ENCODE data around the gene IRAK1BP1.
"Not testable (repeated sequence)": the region's sequence is repeated elsewhere in the genome, so short reads cannot be mapped to it uniquely, and the experiment has no call there.

The IRAK1BP1 gene

DNA sequence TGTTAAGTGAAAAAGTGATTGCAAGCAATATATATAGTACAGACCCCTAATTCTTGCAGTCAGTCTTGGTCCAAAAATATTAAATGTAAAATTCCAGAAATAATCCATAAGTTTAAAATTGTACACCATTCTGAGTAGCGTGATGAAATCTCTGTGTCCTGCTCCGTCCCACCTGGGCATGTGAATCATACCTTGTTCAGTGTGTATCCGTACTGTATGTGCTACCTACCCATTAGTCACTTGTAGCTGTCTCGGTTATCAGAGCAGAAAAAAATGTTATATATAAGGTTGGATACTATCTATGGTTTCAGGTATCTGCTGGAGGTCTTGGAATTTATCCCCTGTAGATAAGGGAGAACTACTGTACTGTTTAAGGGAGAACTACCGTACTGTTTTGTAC is 16.3 kb downstream of the IRAK1BP1 start:
- H3K4me3 ChIP-seq (ENCODE audit: low read depth, low read length), result no peak overlapping the region

DNA sequence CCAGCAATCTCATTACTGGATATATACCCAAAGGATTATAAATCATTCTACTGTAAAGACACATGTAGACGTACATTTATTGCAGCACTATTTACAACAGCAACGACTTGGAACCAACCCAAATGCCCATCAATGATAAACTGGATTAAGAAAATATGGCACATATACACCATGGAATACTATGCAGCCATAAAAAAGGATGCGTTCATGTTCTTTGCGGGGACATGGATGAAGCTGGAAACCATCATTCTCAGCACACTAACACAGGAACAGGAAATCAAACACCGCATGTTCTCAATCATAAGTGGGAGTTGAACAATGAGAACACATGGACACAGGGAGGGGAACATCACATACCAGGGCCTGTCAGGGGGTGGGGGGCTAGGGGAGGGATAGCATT is 22.6 kb downstream of the IRAK1BP1 start:
- not testable (repeated sequence) for H3K4me3 ChIP-seq (ENCODE audit: low read depth, low read length)

DNA sequence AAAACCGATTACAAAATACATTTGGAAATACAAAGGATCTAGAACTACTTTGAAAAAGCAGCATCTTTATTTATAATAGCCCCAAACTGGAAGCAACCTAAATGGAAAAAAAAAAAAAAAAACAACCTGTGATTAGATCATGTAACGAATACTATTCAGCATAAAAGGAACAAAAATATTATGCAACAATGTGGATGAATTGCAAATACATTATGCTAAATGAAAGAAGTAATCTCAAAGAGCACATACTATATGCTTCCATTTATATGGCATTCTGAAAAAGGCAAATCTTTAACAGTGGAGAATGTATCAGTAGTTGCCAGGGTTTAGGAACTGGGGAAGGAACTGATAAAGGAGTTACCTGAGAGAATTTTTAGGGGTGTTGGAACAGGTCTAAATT is 28.9 kb downstream of the IRAK1BP1 start:
- H3K4me3 ChIP-seq (ENCODE audit: low read depth, low read length), result no peak overlapping the region

- H3K4me3 ChIP-seq (ENCODE audit: low read depth, low read length), result no peak overlapping the region
Observed at GRCh38 chr6:78908621-78909020, 41.3 kb downstream of the IRAK1BP1 start.

- H3K4me3 ChIP-seq (ENCODE audit: low read depth, low read length), result no peak overlapping the region
Observed at GRCh38 chr6:78909391-78909790, 42.0 kb downstream of the IRAK1BP1 start.

DNA sequence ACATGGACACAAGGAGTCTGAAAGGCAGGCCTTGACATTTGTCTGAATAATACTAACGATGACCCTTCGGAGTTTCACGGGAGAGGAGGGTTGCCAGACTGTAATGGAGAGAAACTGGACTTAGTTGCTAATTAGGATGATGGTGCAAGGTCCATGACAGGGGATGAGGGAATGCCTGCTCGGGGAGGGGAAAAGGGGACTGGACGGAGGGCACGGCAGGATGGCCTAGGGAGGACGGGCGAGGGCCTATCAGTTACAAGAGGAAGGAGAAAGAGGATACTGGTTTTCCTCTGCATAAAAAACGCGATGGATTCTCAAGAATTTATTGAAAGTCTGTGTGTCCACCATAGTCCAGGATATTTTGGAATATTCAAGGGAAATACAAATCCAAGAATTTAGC is 42.7 kb downstream of the IRAK1BP1 start:
- H3K4me3 ChIP-seq (ENCODE audit: low read depth, low read length), result peak overlapping the region; percentile 62

GRCh38 chr6:78910591-78911171 is 43.3 kb downstream of the IRAK1BP1 start:
- peak overlapping the region; percentile 62 for H3K4me3 ChIP-seq (ENCODE audit: low read depth, low read length)

DNA sequence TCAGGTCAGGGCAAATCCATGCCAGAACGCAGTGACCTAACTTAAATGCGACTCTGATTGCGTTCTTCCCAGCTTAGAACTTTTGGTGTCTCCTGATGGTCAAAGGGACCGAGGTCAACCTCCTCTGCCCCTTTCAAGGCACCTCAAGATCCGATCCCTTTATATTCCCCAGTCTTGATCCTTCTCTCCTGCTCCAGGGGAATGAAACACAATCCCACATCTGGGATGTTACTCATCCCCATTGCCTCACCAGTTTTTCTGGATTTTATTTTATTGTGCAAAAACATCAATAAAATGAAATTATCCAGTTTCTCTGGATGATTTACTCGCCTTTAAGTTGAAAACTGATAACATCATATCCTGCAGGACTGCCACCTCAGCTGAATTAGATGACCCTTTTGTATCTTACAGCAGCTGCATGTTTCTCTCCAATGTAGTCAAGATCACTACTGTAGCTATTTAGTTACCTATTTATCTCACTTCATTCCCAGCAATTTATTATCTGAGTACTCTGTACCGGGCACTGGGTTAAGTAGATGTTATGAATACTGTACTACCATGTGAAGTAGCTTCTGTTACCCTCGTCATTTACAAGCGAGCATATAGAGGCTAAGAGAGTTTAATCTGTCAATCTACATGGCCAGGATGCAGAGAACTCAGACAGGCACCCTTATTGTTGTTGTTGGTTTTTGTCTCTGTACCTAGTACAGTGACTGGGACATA is 44.0 kb downstream of the IRAK1BP1 start:
- peak overlapping the region; percentile 62 for H3K4me3 ChIP-seq (ENCODE audit: low read depth, low read length)

DNA sequence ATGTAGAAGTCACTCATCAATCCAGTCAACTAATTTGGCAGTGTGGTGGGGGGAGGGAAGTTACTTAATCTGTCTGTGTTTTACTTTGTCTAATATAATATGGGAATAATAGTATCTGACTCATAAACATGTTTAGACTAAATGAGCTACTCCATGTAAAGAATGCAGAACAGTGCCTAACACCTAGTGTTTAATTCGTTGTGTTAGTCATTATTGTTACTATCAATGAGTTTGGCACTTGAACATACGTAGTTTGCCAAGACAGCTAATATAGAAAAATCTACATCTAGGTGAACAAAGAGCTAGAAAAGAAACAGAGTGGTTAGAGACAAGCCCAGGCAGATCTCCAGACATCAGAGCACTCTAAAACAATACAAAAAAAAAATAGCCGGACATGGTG is 49.1 kb downstream of the IRAK1BP1 start:
- no peak overlapping the region for H3K4me3 ChIP-seq (ENCODE audit: low read depth, low read length)

DNA sequence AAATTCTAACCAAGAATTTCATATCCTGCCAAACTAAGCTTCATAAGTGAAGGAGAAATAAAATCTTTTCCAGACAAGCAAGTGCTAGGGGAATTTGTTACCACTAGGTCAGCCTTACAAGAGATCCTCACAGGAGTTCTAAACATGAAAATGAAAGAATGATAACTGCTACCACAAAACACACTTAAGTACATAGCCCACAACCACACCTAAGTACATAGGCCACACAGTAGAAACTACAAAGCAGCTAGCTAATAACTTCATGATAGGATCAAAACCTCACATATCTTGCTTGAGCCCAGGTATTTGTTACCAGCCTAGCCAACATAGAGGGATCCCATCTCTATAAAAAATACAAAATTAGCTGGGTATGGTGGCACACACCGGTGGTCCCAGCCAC is 50.4 kb downstream of the IRAK1BP1 start:
- H3K4me3 ChIP-seq (ENCODE audit: low read depth, low read length), result no peak overlapping the region

DNA sequence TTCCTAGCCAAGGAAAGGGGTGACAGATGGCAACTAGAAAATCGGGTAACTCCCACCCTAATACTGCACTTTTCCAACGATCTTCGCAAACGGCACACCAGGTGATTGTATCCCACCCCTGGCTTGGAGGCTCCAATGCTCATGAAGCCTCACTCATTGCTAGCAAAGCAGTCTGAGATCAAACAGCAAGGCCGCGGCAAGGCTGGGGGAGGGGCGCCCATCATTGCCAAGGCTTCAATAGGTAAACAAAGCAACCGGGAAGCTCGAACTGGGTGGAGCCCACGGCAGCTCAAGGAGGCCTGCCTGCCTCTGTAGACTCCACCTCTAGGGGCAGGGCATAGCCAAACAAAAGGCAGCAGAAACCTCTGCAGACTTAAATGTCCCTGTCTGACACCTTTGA is 53.8 kb downstream of the IRAK1BP1 start:
- not testable (repeated sequence) for H3K4me3 ChIP-seq (ENCODE audit: low read depth, low read length)

GRCh38 chr6:78925317-78925716 is 58.0 kb downstream of the IRAK1BP1 start:
- no peak overlapping the region for H3K4me3 ChIP-seq (ENCODE audit: low read depth, low read length)

- no peak overlapping the region for H3K4me3 ChIP-seq (ENCODE audit: low read depth, low read length)
Observed at GRCh38 chr6:78935553-78935952, 68.2 kb downstream of the IRAK1BP1 start.

DNA sequence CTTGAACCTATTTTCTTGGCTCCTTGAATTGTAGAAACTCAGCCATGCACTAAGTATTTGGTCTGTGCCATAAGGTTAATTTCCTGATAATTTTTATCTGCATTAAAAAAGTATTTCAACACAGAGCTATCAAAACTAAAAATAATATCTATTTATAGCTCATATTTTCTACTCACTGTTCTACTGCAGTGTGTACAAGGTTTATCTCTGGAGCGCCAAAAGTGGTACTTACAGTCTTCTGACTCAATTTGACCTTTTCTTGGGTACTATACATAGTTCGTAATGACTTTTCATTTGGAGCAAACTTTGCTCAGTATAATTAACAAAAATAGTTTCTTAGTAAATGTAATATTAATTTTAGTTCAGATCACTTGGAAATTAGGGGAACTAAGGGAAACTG is 69.2 kb downstream of the IRAK1BP1 start:
- H3K4me3 ChIP-seq (ENCODE audit: low read depth, low read length), result no peak overlapping the region

DNA sequence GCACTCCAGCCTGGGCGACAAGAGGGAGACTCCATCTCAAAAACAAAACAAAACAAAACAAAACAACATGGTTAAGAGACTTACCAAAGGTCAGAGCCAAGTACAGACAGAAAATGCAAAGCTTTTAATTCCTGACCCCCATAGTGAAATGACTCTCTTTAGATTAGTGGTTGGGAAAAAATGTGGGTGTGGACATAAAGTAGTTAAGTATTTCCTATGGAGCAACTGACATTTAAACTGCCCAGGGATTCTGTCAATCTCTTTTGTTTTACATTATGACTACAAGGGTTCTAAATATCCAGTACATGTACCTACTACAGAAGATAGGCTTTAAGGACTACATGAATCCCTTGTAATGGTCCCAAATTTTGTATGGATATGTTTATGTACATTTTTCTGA is 75.1 kb downstream of the IRAK1BP1 start:
- H3K4me3 ChIP-seq (ENCODE audit: low read depth, low read length), result no peak overlapping the region

DNA sequence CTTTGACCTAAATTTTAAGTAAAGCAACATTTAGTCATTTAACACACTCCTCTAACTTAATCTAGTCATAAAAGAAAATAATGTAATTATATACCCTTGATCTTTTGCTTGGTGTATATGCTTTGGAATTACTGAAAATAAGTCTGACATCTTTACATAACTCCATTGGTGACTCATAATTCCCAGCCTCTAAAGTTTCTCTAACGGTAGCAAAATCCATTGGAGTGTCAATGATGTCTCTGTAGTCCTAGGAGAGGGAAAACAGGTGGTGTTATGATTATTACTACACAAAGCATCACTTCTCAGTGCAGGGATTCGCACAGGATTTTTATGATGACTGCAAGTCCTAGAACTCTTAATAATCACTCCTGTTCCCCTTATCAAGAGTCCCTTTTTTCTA is 80.2 kb downstream of the IRAK1BP1 start:
- no peak overlapping the region for H3K4me3 ChIP-seq (ENCODE audit: low read depth, low read length)

- no peak overlapping the region for H3K4me3 ChIP-seq (ENCODE audit: low read depth, low read length)
Observed at GRCh38 chr6:78947962-78948361, 80.6 kb downstream of the IRAK1BP1 start.

DNA sequence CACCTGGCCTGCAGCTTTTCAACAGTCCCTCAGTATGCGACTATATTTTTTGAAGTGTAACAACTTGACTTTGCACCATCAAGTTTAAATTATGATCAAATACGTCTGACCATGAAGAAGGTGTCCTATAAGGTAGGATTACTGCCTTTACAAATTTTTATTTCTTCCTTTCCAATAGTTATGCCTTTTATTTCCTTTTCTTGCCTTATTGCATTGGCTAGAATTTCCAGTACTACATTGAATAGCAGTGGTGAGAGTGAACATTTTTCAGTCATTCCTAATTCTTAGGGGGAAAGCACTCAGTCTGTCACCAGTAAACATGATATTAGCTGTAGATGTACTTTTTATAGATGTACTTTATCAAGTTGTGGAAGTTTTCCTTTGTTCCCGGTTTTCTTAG is 81.4 kb downstream of the IRAK1BP1 start:
- no peak overlapping the region for H3K4me3 ChIP-seq (ENCODE audit: low read depth, low read length)

DNA sequence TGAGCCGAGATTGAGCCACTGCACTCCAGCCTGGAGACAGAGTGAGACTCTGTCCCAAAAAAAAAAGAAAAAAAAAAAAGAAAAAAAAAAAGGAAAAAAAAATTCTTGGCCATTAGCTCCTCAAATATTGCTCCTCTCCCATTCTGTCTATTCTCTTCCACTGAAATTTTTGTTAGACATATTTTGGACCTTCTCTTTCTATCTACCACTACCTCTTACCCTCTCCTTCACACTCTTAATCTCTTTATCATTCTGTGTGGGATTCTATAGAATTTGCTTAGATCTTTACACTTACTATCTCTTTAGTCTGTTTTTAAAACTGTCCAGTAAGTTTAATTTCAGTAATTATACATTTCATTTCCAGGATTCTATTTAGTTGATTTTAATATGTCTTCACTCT is 85.0 kb downstream of the IRAK1BP1 start:
- H3K4me3 ChIP-seq (ENCODE audit: low read depth, low read length), result no peak overlapping the region
